ENCODE data around the gene RASA2.
A peak's percentile ranks its signal among the peaks of the same experiment; 100 is the strongest.
"Not testable (repeated sequence)": the region's sequence is repeated elsewhere in the genome, so short reads cannot be mapped to it uniquely, and the experiment has no call there.

The RASA2 gene

GRCh38 chr3:141497589-141497988 is 10.8 kb downstream of the RASA2 start:
- DNase-seq, result not testable (repeated sequence)

- DNase-seq, result peak in 3 of 14 donors; percentile 1 to 7 (median 4)
These were observed 11.9 kb downstream of the RASA2 start for GRCh38 chr3:141498598-141499223.

GRCh38 chr3:141499284-141499683 is 12.5 kb downstream of the RASA2 start:
- no peak for DNase-seq

- no peak for DNase-seq
These were observed 13.1 kb downstream of the RASA2 start for GRCh38 chr3:141499965-141500364.

GRCh38 chr3:141500397-141500796 is 13.6 kb downstream of the RASA2 start:
- no peak for DNase-seq

GRCh38 chr3:141505166-141505565 is 18.3 kb downstream of the RASA2 start:
- no peak for DNase-seq

- DNase-seq, result no peak
These were observed 19.2 kb downstream of the RASA2 start for GRCh38 chr3:141506071-141506470.

- no peak for DNase-seq
These were observed 20.7 kb downstream of the RASA2 start for GRCh38 chr3:141507392-141508066.

GRCh38 chr3:141508067-141508436 is 21.2 kb downstream of the RASA2 start:
- DNase-seq, result no peak

- no peak for DNase-seq
These were observed 24.5 kb downstream of the RASA2 start for GRCh38 chr3:141511361-141511760.

- no peak for DNase-seq
These were observed 27.6 kb downstream of the RASA2 start for GRCh38 chr3:141514382-141514781.

GRCh38 chr3:141519587-141519986 is 32.8 kb downstream of the RASA2 start:
- DNase-seq, result no peak

- DNase-seq, result no peak
These were observed 35.0 kb downstream of the RASA2 start for GRCh38 chr3:141521781-141522180.

GRCh38 chr3:141523615-141524375 is 37.0 kb downstream of the RASA2 start:
- no peak for DNase-seq

- no peak for DNase-seq
These were observed 38.2 kb downstream of the RASA2 start for GRCh38 chr3:141524988-141525387.

- no peak for DNase-seq
These were observed 39.0 kb downstream of the RASA2 start for GRCh38 chr3:141525814-141526213.

- DNase-seq, result no peak
These were observed 39.9 kb downstream of the RASA2 start for GRCh38 chr3:141526709-141527108.

GRCh38 chr3:141528800-141529199 is 42.0 kb downstream of the RASA2 start:
- no peak for DNase-seq

- DNase-seq, result no peak
These were observed 42.4 kb downstream of the RASA2 start for GRCh38 chr3:141529256-141529655.

GRCh38 chr3:141529717-141530414 is 43.0 kb downstream of the RASA2 start:
- DNase-seq, result no peak

- no peak for DNase-seq
These were observed 43.6 kb downstream of the RASA2 start for GRCh38 chr3:141530415-141530768.

- no peak for DNase-seq
These were observed 45.8 kb downstream of the RASA2 start for GRCh38 chr3:141532609-141533008.

- not testable (repeated sequence) for DNase-seq
These were observed 49.2 kb downstream of the RASA2 start for GRCh38 chr3:141536017-141536416.

All from C1 segment of cervical spinal cord (tissue), 14 donors.